ENCODE data around the gene STK32C. TPM values are rescaled to one million over a fixed set of nuclear protein-coding genes. Genes with fewer than 3 reads are reported as not detected.

Gene STK32C
- total RNA-seq, 1 donor from 2014 or later = 13.6 TPM

DNA sequence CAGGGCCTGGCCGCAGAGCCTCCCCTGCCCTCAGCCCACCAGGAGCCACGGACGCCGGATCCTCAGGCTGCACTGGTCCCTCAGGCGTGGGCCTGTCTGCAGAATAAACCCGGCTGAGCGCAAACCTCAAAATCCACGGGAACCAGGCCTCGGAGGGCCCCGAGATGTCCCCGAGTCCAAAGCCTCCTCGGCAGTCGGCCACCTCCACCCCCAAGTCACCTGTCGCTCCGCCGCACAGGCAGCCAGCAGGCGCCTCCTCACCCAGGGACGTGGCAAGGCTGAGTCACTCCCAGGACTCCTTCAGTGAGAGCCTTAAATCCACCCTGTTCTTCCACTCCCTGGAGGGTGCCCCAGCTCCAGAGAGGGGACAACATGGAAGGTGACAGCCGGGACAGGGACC, 33.2 kb downstream of the STK32C start:
- H3K27ac ChIP-seq (ENCODE audit: low read depth, low read length) = no peak overlapping the region
- no peak overlapping the region for H3K4me3 Mint-ChIP-seq (ENCODE audit: unreplicated experiment)
- H3K79me2 ChIP-seq (ENCODE audit: insufficient read depth, low read length) = no peaks in the 10 kb centered on the region
- no peak overlapping the region for H3K4me3 ChIP-seq (ENCODE audit: insufficient read depth, low read depth, low read length)
- FAIRE-seq (no peak), DNase-seq (ENCODE audit: low read depth) (no peak)
- H3K4me1 ChIP-seq (ENCODE audit: insufficient read depth, low read length) = peaks cover 3% of the 10 kb centered on the region
- H3K27ac Mint-ChIP-seq (ENCODE audit: unreplicated experiment) = no peak overlapping the region
- no peaks in the 10 kb centered on the region for H4K20me1 ChIP-seq (ENCODE audit: insufficient read depth, low read length)
- no peaks in the 10 kb centered on the region for H3K4me1 Mint-ChIP-seq (ENCODE audit: low read depth, unreplicated experiment)
- TF ChIP-seq CTCF (IDR thresholded peaks at IDR 0.05; ENCODE audit: insufficient read depth, low read depth, low read length) (no peak), EZH2 (IDR thresholded peaks at IDR 0.05; ENCODE audit: insufficient read depth, low read length) (no peak)
- H3K36me3 Mint-ChIP-seq (ENCODE audit: low read depth, unreplicated experiment) = peaks cover 2% of the 10 kb centered on the region
- peaks cover 44% of the 10 kb centered on the region for H3K27me3 Mint-ChIP-seq (ENCODE audit: low read depth, unreplicated experiment)
- H3K9me3 Mint-ChIP-seq (ENCODE audit: unreplicated experiment) = no peaks in the 10 kb centered on the region
- H3K27me3 ChIP-seq (ENCODE audit: insufficient read depth, low read length) = peaks cover 7% of the 10 kb centered on the region
- H3K4me2 ChIP-seq (ENCODE audit: low read length) = no peak overlapping the region
- H3K9ac ChIP-seq (ENCODE audit: low read length) = no peak overlapping the region
- H2AFZ ChIP-seq (ENCODE audit: low read depth, low read length) = no peak overlapping the region
- no peaks in the 10 kb centered on the region for H3K36me3 ChIP-seq (ENCODE audit: insufficient read depth, low read length)
- H3K9me3 ChIP-seq (ENCODE audit: insufficient read depth, low read depth, low read length) = no peaks in the 10 kb centered on the region

GRCh38 chr10:132273966-132274365, 33.8 kb downstream of the STK32C start:
- Histone ChIP-seq H3K9me3 (ENCODE audit: insufficient read depth, low read depth, low read length) (no peaks in the 10 kb centered on the region), H3K4me3 (ENCODE audit: insufficient read depth, low read depth, low read length) (no peak overlapping the region), H3K27me3 (ENCODE audit: insufficient read depth, low read length) (peaks cover 7% of the 10 kb centered on the region), H3K36me3 (ENCODE audit: insufficient read depth, low read length) (no peaks in the 10 kb centered on the region), H3K9ac (ENCODE audit: low read length) (no peak overlapping the region), H4K20me1 (ENCODE audit: insufficient read depth, low read length) (no peaks in the 10 kb centered on the region), H3K79me2 (ENCODE audit: insufficient read depth, low read length) (no peaks in the 10 kb centered on the region), H3K27ac (ENCODE audit: low read depth, low read length) (no peak overlapping the region), H3K4me2 (ENCODE audit: low read length) (no peak overlapping the region), H3K4me1 (ENCODE audit: insufficient read depth, low read length) (peaks cover 3% of the 10 kb centered on the region), H2AFZ (ENCODE audit: low read depth, low read length) (no peak overlapping the region)
- FAIRE-seq (no peak), DNase-seq (ENCODE audit: low read depth) (no peak)
- Mint-ChIP-seq H3K4me3 (ENCODE audit: unreplicated experiment) (no peak overlapping the region), H3K36me3 (ENCODE audit: low read depth, unreplicated experiment) (peaks cover 2% of the 10 kb centered on the region), H3K4me1 (ENCODE audit: low read depth, unreplicated experiment) (no peaks in the 10 kb centered on the region), H3K27ac (ENCODE audit: unreplicated experiment) (no peak overlapping the region), H3K9me3 (ENCODE audit: unreplicated experiment) (no peaks in the 10 kb centered on the region), H3K27me3 (ENCODE audit: low read depth, unreplicated experiment) (peaks cover 41% of the 10 kb centered on the region)
- no peak for TF ChIP-seq EZH2 (IDR thresholded peaks at IDR 0.05; ENCODE audit: insufficient read depth, low read length)
- TF ChIP-seq CTCF (IDR thresholded peaks at IDR 0.05; ENCODE audit: insufficient read depth, low read depth, low read length) = no peak

GRCh38 chr10:132273304-132273944, 34.3 kb downstream of the STK32C start:
- Histone ChIP-seq H3K9ac (ENCODE audit: low read length) (no peak overlapping the region), H2AFZ (ENCODE audit: low read depth, low read length) (no peak overlapping the region), H4K20me1 (ENCODE audit: insufficient read depth, low read length) (no peaks in the 10 kb centered on the region), H3K4me1 (ENCODE audit: insufficient read depth, low read length) (peaks cover 3% of the 10 kb centered on the region), H3K9me3 (ENCODE audit: insufficient read depth, low read depth, low read length) (no peaks in the 10 kb centered on the region), H3K27me3 (ENCODE audit: insufficient read depth, low read length) (peaks cover 7% of the 10 kb centered on the region), H3K79me2 (ENCODE audit: insufficient read depth, low read length) (no peaks in the 10 kb centered on the region), H3K36me3 (ENCODE audit: insufficient read depth, low read length) (no peaks in the 10 kb centered on the region), H3K27ac (ENCODE audit: low read depth, low read length) (no peak overlapping the region), H3K4me3 (ENCODE audit: insufficient read depth, low read depth, low read length) (no peak overlapping the region), H3K4me2 (ENCODE audit: low read length) (no peak overlapping the region)
- Mint-ChIP-seq H3K9me3 (ENCODE audit: unreplicated experiment) (no peaks in the 10 kb centered on the region), H3K27me3 (ENCODE audit: low read depth, unreplicated experiment) (peaks cover 38% of the 10 kb centered on the region), H3K4me1 (ENCODE audit: low read depth, unreplicated experiment) (no peaks in the 10 kb centered on the region), H3K27ac (ENCODE audit: unreplicated experiment) (no peak overlapping the region), H3K36me3 (ENCODE audit: low read depth, unreplicated experiment) (peaks cover 2% of the 10 kb centered on the region), H3K4me3 (ENCODE audit: unreplicated experiment) (no peak overlapping the region)
- FAIRE-seq (no peak), DNase-seq (ENCODE audit: low read depth) (no peak)
- TF ChIP-seq EZH2 (IDR thresholded peaks at IDR 0.05; ENCODE audit: insufficient read depth, low read length) (no peak), CTCF (IDR thresholded peaks at IDR 0.05; ENCODE audit: insufficient read depth, low read depth, low read length) (no peak)
